RWPE1 (cell line): ENCODE measurements around the gene EDIL3.

Experiments used
- CTCF ChIA-PET: fragments of 350-600 bp; sonication (Branson Sonifier 250); formaldehyde crosslinking; extraction: SDS; loops from one replicate; lab custom pipeline; 2021; lab: Yijun Ruan, JAX
- POLR2A ChIA-PET: fragments of 400-600 bp; formaldehyde crosslinking; extraction: SDS; loops from one replicate; lab custom pipeline; 2020; ENCODE audit warnings: antibody characterized with exemption; ENCODE audit not compliant: low non-redundant PET; lab: Yijun Ruan, JAX
- DNase-seq: peaks from one replicate; pipeline ENCODE4 v3.0.0; 2012; ENCODE audit warnings: low spot score
- H3K27ac ChIP-seq: fragments of 450-650 bp; 2 replicates; pipeline ENCODE4 v1.5.1; 2017
- TF ChIP-seq, protein P1 (sequence below): fragments of 450-650 bp; conservative IDR thresholded peaks from 2 replicates; pipeline ENCODE4 v1.5.1; 2017; ENCODE audit warnings: low read depth, mild to moderate bottlenecking

The EDIL3 gene

DNA sequence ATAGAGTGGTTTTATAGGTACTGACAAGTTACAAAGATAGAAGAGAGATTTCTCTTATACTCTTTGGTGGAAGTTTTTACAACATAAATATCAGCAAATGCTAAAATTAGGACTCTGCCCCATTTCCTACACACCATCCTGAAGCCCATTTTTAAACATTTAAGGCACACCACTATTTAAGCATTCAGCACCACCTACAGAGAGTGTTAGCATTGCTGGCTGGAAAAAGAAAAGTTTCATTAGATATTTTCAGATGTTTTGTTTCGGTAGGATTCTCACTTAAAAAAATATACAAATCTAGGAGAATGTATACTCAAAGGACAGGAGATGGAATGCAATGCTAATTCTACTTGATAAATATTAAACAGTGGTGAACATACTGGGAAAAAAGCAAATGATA is 471.1 kb downstream of the EDIL3 start:
- POLR2A ChIA-PET, result no interaction called here
- no peak overlapping the region for H3K27ac ChIP-seq
- DNase-seq, result no peak
- CTCF ChIA-PET, result interaction anchor here (0.6 kb wide), 1 partner anchor 330 kb away, joined by 4 read pairs; no protein-coding TSS in a partner anchor
- TF ChIP-seq, protein P1, sequence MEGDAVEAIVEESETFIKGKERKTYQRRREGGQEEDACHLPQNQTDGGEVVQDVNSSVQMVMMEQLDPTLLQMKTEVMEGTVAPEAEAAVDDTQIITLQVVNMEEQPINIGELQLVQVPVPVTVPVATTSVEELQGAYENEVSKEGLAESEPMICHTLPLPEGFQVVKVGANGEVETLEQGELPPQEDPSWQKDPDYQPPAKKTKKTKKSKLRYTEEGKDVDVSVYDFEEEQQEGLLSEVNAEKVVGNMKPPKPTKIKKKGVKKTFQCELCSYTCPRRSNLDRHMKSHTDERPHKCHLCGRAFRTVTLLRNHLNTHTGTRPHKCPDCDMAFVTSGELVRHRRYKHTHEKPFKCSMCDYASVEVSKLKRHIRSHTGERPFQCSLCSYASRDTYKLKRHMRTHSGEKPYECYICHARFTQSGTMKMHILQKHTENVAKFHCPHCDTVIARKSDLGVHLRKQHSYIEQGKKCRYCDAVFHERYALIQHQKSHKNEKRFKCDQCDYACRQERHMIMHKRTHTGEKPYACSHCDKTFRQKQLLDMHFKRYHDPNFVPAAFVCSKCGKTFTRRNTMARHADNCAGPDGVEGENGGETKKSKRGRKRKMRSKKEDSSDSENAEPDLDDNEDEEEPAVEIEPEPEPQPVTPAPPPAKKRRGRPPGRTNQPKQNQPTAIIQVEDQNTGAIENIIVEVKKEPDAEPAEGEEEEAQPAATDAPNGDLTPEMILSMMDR, result no peak

DNA sequence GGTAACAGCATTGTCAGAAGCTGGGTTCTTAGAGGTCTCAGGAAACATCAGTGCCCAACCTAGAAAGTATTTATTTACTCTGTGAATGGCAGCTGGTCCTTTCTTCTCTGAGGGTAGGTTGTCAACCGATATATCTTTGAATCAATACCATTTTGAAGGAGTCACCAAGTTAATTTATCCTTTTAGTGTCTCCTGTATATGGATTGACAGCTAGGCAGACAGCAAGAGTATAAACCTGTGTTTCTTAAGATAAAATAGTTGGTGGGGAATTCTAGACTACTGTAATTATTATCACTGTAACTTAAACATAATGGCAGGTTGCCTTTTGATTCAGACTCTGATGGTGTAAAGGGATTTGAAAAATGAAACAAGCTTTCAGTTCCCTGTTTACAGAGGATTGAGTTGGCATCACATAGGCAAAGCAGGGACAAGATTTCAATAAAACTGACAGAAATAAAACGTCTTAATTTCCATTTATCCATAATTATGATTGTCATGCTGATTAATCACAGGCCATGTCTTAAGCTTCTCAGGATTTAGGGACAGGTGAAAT is 473.2 kb downstream of the EDIL3 start:
- H3K27ac ChIP-seq, result no peak overlapping the region
- DNase-seq, result no peak
- TF ChIP-seq, protein P1, result no peak
- CTCF ChIA-PET, result interaction anchor here (0.8 to 1.3 kb wide), 2 partner anchors 16 to 951 kb away, joined by 3 to 6 read pairs; no protein-coding TSS in a partner anchor
- POLR2A ChIA-PET, result interaction anchor here (0.7 kb wide), 1 partner anchor 23 kb away, joined by 3 read pairs; no protein-coding TSS in a partner anchor

DNA sequence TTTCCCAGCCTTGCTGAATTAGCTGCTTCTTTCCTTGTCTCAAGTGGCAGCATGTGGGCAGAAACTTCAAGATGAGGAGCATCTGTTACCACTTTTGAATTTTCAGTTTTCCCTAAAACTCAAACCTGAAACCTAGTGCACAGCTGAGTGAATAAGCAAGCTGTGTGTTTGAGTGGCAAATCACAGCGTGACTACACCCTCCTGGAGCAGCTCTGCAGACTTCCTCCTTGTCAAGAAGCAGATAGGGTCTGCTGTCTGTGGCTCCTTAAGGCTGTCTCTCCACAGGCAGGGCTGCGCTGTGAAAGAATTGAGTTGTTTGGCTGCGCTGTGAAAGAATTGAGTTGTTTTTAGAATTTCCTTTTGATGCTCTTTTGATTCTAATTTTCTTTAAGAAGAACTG is 484.4 kb downstream of the EDIL3 start:
- no peak overlapping the region for H3K27ac ChIP-seq
- no peak for DNase-seq
- CTCF ChIA-PET, result no interaction called here
- TF ChIP-seq, protein P1, result no peak
- POLR2A ChIA-PET, result no interaction called here

GRCh38 chr5:83899326-83899970 is 485.2 kb downstream of the EDIL3 start:
- no peak for DNase-seq
- POLR2A ChIA-PET, result no interaction called here
- CTCF ChIA-PET, result interaction anchor here (0.7 kb wide), 1 partner anchor 28 kb away, joined by 3 read pairs; no protein-coding TSS in a partner anchor
- no peak overlapping the region for H3K27ac ChIP-seq
- TF ChIP-seq, protein P1, result no peak

- no peak overlapping the region for H3K27ac ChIP-seq
- TF ChIP-seq, protein P1, result no peak
- DNase-seq, result no peak
- CTCF ChIA-PET, result interaction anchor here (0.6 kb wide), 1 partner anchor 1772 kb away, joined by 3 read pairs; no protein-coding TSS in a partner anchor
- POLR2A ChIA-PET, result no interaction called here
These were observed 488.8 kb downstream of the EDIL3 start for GRCh38 chr5:83895860-83896259.

DNA sequence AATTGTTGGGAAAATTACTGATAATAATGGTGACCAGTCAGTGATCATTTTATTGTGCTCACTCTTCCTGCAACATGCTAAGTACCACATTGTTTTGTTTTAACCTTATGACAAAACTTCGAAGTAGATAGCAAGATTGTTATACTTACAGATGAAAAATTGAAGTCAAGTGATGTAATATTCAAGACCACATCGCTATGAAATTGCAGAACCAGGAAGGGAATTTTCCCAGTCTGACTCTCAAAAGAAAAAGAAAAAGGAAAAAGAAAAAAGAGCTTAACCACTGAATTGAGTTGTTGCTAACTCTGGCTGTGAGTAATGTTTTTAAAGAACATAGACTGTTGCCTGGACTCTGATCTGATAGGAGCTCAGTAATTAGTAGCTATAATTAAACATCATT is 493.4 kb downstream of the EDIL3 start:
- ChIA-PET POLR2A (no interaction called here), CTCF (interaction anchor here (0.6 kb wide), 1 partner anchor 1494 kb away, joined by 4 read pairs; no protein-coding TSS in a partner anchor)
- DNase-seq, result no peak
- TF ChIP-seq, protein P1, result no peak
- H3K27ac ChIP-seq, result no peak overlapping the region
